Amygdala (tissue), 56 donors: ENCODE data around the gene SH3PXD2B.
A peak's percentile ranks its signal among the peaks of the same experiment; 100 is the strongest.
"Not testable (repeated sequence)": the region's sequence is repeated elsewhere in the genome, so short reads cannot be mapped to it uniquely, and the experiment has no call there.

Experiments used
- DNase-seq, 56 donors: peaks; one replicate each; lab custom pipeline; 2025; lab: John Stamatoyannopoulos, UW

Gene SH3PXD2B

GRCh38 chr5:172321593-172321992 is 132.7 kb downstream of the SH3PXD2B start:
- DNase-seq, result no peak

- no peak for DNase-seq
These were observed 134.4 kb downstream of the SH3PXD2B start for GRCh38 chr5:172319708-172320441.

GRCh38 chr5:172315587-172316493 is 138.5 kb downstream of the SH3PXD2B start:
- DNase-seq, result no peak

GRCh38 chr5:172313915-172314314 is 140.4 kb downstream of the SH3PXD2B start:
- DNase-seq, result no peak

GRCh38 chr5:172312286-172312685 is 142.0 kb downstream of the SH3PXD2B start:
- no peak for DNase-seq

GRCh38 chr5:172311605-172312004 is 142.7 kb downstream of the SH3PXD2B start:
- no peak for DNase-seq

GRCh38 chr5:172311026-172311425 is 143.3 kb downstream of the SH3PXD2B start:
- DNase-seq, result no peak

- no peak for DNase-seq
These were observed 148.9 kb downstream of the SH3PXD2B start for GRCh38 chr5:172305380-172305779.

- DNase-seq, result no peak
These were observed 150.6 kb downstream of the SH3PXD2B start for GRCh38 chr5:172303572-172304335.

GRCh38 chr5:172303162-172303561 is 151.2 kb downstream of the SH3PXD2B start:
- DNase-seq, result no peak

GRCh38 chr5:172302047-172302710 is 152.1 kb downstream of the SH3PXD2B start:
- DNase-seq, result no peak

- DNase-seq, result no peak
These were observed 154.3 kb downstream of the SH3PXD2B start for GRCh38 chr5:172299916-172300439.

GRCh38 chr5:172294831-172295230 is 159.5 kb downstream of the SH3PXD2B start:
- DNase-seq, result no peak

- no peak for DNase-seq
These were observed 160.5 kb downstream of the SH3PXD2B start for GRCh38 chr5:172293745-172294342.

- peak in 48 of 56 donors; percentile 9 to 79 (median 34) for DNase-seq
These were observed 161.1 kb downstream of the SH3PXD2B start for GRCh38 chr5:172293054-172293744.

- DNase-seq, result not testable (repeated sequence)
These were observed 162.5 kb downstream of the SH3PXD2B start for GRCh38 chr5:172291837-172292236.

GRCh38 chr5:172288465-172288864 is 165.9 kb downstream of the SH3PXD2B start:
- no peak for DNase-seq

- not testable (repeated sequence) for DNase-seq
These were observed 167.2 kb downstream of the SH3PXD2B start for GRCh38 chr5:172287140-172287539.
